Inflammatory macrophage (primary cell): ENCODE data around the gene EML5.

ENCODE experiments used
- DNase-seq, 2 donors: peaks; one replicate each; pipeline ENCODE4 v3.0.0-alpha.2; 2020 to 2022

The EML5 gene

DNA sequence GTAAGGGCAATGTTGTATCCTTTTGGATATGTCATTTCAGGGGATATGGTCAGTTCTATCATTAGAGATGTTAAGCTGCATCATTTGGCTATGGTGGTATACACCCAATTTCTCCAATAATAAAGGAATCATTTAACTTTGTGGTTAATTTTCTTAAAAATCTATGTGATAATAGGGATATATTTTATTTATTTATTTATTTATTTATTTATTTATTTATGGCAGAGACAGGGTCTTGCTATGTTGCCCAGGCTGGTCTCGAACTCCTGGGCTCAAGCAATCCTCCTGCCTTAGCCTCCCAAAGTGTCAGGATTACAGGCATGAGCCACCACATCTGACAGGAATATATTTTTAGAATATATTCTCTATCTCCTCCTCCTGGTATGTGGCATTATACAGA is 85.7 kb downstream of the EML5 start:
- DNase-seq: no peak

DNA sequence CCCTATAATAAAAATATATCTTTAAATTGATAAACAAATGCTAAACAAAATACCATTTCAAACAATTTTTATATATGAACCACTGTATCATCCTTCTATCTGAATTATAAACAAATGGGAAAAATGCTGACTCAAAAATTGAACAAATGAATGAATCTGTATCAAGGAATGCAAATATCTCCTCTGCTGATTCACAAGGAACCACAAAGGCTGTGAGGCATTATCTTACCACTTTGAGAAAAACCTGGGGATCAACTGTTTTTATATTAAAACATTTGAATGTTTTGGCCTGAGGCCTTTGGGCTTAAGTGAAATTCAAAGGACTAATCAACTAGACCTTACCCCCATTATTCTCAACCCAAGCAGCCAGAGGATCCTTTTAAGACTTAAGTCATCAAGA is 86.3 kb downstream of the EML5 start:
- no peak for DNase-seq

DNA sequence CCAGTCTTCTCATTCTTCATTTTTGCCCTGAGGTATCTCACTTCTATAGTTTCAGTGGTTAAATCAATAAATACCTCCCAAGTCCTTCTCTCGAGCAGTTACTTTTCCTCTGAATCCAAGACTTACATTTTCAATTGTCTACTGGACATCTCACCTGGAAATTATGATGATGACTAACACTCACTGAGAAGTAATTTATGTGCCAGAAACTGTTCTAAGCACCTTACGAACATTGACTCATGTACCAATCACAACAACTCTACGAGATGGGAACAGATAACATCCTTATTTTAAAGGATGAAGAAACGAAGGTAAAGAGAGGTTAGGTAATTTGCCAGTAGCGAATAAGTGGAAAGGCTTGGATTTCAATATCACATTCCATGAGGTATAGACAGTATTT is 94.1 kb downstream of the EML5 start:
- no peak for DNase-seq

DNA sequence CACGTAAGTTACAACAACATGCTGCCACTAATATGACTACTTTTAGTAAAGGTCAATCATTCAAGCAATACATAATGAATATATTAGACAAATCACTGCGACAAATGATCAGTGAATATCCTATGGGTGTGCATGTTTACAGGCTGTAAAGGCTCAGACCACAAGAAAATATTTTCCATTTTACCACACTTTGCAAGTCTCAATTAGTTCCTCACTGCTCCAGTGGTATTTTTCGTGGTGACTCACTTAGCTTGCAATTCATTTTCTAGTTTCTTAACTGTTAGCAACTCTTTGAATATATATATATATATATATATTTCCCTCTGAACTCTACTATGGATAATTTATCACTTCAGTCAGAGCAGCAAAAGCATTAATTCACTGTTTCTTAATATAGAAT is 96.9 kb downstream of the EML5 start:
- no peak for DNase-seq

DNA sequence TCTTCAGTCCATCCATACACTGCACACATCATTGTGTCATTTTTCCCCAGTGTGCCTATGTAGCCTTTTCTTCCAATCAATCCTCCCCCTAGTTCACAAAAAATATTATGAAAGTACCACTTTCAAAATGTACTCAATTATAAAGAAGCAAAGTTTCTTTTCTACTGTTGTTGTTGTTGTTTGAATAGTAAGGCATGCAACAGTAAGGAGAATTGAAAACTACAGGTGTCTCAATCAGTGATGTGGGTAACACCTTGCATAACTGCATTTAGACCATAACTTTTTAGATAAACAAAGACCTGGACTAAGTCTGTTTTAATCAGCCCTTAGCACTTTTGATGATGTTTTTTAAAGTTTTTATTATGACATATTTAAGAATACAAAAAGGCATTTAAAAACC is 104.4 kb downstream of the EML5 start:
- DNase-seq: no peak

DNA sequence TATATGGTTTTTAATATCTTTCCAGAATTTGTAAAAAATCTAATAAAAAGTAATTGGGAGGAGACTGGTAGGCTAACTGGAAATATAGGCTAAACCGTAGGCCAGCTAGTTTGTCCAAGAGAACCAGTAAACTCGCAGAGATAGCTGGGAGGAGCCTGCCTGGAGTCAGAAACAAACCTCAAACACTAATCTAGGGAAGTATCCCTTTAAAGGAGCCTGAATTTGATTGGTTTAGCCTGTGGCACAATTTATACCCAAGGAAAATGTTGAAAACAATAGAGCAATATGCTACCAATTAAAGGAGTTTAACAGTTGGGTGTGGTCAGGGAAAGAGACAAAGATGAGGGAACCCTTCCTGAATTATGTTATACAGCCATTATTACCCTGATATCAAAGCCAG is 109.6 kb downstream of the EML5 start:
- DNase-seq: no peak

DNA sequence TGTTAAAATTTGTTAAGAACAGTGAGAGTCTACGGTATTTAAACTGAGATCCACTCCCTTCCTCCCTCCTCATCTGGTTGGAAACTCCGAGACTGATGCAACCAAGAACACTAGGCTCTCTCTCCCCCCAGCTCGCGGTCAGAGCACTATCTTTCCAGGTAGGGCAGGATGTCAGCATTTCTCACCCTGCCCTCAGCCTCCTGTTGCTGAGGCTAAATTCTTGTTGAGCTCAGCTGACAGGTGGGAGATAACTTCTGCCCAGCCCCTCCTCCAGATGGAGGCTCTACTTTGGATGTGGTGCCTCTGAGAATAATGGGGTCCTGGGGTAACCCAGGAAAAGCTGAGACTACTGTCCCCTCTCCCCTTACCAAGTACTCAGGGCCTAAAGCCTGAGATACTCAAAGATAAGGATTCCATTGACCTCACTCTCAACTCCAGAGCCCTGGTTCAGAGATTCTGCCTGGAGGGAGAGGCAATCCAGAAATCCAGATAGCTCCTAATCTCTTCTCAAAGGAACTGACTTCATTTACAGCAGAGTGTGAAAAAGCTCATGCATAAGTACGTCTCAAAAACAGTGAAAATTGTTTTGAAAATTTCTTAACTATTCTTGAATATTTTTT is 110.1 kb downstream of the EML5 start:
- DNase-seq: no peak

DNA sequence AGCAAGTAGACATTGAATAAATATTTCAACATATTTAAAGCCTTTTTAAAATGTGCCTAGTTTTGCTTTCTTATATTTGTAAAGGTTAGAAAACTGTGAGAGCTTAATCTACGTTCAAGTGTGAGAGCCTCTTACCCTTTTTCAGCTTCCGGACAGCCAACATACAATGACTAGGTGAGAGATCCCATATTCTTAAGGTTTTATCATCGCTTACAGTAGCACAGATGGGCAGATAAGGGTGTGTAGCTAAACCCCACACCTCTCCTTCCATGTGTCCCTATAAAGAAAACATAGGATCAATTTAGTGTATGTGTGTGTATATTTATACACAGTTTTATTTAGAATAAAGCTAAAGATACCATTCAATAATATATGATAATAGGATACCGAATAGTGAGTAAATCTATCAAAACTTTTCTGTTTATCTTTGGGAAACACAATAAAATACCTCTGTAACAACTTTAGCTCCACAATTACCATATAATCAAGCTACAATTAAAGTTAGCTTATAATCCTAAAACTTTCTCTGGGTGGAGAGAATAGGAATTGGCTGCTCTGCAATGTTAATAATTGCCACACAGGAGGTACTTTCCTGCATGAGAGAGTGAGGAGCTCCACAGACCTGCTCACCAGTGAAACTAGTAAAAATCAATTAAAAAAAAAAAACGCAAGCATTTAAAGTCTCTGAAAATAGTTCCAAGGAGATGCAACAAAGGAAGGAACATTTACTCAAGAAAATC is 110.8 kb downstream of the EML5 start:
- DNase-seq: no peak

DNA sequence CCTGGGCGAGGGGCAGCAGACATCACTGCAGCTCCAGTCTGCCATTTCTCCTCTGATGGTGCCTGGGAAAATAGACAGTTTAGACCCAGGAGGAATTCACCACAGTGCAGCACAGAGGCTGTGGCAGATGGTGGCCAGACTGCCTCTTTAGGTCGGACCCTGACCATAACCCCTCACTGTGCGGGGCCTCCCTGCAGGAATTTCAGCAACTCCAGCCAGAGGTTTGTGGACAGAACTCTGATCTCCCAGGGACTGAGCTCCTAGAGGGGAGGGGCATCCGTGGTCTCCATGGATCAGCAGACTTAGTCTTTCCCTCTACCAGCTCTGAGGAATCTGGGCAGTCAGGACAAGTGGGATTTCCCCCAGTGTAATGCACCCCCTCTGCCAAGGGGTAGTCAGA is 123.4 kb downstream of the EML5 start:
- DNase-seq: no peak

DNA sequence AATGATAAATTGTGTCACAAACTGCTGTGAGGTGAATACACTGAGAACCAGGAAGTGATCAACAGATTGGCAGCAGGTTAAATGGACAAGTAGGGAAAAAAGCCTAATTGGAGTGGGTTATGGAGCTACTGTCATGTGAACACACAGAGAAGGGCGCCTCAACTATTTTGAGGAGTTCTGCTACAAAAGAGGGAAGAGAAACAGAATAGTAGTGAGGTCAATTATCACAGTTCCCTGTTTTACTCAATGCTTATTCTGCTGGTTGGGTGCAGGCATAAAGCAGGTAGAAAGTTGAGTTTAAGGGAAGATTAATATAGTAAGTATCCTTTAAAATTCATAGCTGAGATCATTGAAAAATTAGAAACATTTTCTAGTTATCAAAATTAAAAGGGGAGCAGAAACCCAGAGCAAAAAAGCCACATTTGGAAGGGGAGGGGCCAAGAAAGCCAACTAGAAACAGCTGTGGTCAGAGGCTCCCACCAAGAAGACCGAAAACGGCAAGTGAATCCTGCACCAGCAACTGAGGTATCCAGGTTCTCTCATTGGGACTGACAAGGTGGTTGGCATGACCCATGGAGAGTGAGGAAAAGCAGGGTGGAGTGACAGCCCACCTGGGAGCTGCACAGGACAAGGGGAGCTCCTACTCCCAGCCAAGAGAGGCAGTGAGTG is 124.2 kb downstream of the EML5 start:
- DNase-seq: peak; percentile 58 to 60

DNA sequence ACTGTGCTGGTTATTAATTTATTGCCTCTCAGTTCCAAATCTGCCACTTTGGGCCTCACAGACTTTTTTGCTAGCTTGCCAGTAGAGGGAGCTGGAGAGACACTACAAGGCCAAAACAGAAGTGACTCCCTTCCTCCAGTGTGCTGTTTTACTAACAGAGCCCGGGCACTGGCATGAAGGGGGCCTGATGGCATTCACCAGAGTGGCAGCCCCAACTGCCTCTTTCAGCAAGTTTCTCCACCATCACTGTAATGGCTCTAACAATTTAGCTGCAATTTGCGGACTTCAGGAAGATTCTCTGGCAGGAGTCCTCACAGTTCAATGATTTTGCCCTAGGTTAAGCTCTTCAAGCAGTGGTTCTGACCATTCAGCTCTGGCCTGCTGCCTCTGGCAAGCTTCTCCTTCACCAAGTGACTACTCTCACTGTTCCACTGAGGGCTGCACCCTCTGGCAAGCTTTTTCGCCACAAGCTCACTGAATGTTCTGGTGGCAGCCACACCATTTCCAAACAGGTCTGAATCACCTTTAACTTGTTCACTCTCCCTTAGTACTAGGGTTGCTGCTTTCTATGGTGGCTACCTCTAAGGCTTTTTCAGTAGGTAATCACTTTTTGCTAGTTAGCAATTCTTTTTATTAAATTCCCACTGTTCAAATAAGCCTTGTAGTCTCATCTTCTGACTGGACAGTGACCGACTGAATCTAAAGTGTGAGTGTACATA is 125.0 kb downstream of the EML5 start:
- DNase-seq: peak; percentile 65 to 80

DNA sequence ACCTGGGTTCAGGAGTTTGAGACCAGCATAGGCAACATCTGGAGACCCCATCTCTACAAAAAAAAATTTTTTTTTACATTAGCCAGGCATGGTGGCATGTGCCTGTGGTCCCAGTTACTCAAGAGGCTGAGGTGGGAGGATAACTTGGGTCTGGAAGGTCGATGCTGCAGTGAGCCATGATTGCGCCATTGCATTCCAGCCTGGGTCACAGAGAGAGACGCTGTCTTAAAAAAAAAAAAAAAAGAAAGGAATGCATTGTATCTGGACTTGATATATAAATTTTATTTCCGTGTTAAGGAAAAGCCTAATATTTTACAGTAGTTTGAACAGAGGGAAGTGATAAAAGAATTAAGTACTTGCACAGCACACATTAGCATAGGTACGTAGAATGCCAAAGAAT is 132.7 kb downstream of the EML5 start:
- no peak for DNase-seq

DNA sequence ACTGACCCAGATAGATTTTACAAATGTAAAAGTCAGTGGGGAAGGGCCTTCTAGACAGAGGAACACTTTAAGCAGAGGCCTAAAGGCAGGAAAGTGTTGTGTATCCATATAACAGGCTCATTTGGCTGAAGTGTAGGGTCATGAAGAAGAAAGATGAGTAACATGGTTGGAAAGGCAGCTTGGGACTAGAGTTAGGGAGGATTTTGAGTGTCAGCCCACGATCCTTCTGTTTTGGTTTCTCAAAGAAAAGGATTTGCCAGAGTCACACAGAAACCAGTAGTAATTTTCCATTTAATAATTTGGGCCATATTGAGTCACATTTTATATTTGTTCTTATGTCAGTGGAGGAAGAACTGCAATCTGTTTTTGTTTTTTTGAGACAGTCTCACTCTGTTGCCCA is 153.5 kb downstream of the EML5 start:
- no peak for DNase-seq

DNA sequence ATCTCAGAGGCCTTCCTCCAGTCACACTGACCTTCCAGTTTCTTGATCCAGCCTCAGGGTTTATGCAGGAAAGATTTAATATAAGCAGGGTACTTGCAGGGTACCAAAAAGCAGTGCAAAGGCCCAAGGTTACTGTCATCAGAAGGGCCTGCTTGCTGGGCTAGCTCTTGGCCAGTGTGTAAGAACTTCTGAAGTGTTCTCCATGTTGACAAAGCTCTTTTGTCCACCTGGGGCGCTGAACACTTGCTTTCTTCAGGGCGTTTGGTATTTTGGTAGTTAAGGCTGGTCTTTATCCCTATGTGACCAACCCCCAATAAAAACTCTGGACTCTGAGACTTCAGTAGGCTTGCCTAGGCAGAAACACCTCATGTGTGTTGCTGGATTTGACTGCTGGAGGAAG is 160.2 kb downstream of the EML5 start:
- DNase-seq: no peak

DNA sequence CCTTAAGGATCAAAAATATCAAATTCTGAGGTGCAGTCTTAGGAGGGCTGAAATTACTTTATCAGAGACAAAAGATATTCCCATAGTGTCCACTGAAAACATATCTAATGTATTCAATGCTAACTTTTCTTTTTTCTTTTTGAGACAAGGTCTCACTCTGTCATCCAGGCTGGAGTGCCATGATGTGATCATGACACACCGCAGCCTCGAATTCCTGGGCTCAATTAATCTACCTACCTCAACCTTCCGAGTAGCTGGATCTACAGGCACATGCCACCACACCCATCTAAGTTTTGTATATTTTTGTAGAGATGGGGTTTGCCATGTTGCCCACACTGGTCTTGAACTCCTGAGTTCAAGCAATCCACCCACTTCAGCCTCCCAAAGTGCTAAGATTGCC is 161.7 kb downstream of the EML5 start:
- DNase-seq: no peak

DNA sequence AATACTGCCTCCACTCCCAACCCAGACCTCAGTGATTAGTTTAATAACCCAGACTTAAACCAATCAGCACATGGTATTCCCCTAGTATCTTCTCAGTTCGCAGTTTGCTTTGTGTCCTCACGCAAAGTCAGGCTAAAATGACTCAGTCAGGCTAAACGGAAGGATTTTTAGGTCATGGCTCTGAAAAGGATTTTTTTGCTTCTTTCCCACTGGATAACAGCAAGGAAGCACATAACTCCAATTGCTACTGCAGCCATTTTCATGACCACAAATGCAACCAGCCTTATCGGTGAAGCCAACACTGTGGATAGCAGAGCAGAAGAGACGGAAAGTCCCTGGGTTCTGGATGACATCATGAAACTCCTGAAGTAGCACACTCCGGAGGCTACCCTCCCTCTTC is 162.2 kb downstream of the EML5 start:
- no peak for DNase-seq

DNA sequence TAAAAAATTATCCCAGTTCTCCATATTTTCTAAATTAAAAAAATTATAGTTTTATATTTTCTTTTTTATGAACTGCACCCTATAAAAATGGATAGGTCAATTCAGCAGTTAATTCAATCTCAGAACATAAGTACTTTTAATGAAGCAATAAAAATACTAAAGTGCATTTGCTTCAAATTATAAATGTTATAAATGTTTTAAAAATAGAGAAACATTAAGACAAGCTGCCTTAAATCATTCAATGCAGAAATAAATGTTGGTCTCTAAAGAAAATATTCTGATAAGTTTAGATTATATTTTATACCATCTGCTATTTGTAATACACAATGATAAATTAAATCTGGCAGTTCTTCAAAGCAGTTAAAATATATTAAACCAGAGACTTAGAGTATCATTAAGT is 164.3 kb downstream of the EML5 start:
- no peak for DNase-seq

DNA sequence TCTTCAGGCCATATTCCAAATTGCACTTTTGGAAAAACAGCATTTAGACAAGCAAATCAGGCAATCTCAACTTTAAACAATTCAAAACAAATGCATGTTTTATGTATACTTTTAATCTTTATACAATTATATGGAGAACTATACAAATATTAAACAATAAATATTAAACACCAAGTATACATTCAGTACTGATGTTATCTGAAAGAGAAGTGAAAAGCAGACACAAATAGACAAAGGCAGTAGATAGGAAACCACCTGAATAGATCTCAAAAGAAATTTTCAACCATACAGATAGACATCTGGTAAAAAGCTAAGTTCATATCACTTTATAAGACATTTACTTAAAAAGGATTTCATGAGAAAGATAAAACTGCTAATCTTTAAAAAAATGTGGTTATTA is 164.7 kb downstream of the EML5 start:
- DNase-seq: no peak

DNA sequence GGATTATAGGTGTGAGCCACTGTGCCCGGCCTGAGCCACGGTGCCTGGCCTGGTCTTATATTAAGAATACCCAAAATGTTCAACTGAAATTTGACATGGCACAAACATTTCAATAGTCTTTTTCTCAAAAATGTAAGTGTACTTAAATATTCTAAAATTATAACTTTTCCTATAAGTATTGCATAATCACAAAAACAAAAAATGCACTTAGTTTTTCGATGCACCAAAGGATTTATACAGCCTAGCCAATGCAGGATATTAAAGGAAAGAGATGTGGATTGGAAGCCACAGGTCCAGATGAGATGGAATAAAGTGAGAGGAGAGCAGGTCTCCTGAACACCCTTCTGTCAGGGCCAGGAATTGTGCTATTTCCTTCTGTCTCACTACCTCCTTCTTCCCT is 167.1 kb downstream of the EML5 start:
- DNase-seq: no peak

DNA sequence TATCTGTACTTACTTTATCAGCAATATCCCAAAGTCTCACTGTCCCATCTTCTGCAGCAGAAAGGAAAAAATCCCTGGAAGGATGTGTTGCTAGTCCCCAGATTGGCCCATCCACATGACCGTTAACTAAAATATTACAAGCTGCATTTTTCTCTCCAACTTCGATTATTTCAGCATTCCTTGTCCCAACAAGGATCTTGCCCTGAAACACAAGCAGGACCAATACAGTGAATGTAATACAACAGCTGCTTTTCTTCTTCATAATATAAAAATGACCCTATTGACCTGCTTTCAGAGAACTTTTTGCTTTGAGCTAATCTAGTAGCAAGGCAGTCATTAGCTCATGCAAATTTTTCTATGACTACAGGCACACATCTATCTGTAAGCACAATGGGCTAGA is 171.7 kb downstream of the EML5 start:
- no peak for DNase-seq

DNA sequence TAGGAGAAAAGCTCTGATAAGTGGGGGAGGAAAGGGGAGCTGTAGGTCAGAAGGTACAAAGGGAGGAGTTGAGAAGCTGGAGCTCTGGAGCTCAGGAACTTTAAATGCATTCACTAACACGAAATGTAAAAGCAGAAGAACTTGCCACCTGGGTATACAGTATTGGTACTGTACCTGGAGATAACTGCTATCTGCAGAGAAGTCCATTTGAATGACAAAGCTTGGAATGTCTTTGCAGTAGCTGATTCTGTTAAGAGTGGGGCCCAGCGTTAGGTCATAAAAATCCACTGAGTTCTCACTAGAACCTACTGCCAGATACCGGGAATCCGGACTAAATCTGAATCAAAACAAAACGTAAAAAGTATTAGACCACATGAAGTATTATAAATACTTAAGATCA is 174.3 kb downstream of the EML5 start:
- no peak for DNase-seq

DNA sequence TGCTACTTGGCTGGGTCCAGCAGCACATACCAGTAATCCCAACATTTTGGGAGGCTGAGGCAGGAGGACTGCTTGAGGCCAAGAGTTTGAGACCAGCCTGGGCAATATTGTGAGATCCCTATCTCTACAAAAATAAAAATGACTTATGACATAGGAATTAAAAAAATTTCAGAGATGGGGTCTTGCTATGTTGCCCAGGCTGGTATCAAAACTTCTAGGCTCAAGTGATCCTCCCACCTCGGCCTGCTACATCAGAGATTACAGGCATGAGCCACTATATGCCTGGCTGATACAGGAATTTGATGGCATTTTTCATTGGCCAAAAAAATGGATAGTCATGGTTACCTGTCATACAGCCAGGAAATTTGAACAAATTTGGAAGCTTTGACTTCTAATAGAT is 175.3 kb downstream of the EML5 start:
- no peak for DNase-seq

DNA sequence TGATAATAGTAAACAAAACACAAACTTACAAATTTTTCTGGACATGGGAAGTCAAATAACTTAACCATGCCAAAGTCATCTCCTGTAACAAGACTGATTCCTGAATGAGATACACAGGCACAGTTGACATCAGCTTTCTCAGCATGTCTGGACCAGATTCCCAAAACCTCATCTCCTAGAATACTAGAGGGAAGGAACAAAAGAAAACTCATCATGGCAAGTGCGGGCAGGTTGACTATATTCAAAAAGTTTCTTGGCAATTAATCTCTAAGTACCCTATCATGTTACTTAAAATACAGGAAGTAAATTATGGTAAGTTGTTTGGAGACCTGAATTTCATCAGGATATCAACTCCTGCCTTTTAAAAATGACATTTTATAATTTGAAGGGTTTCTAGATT is 176.1 kb downstream of the EML5 start:
- DNase-seq: no peak
